Smooth muscle cell (in vitro differentiated cells): Measurements from ENCODE around the gene SREBF2. TPM values are rescaled to one million over a fixed set of nuclear protein-coding genes. Genes with fewer than 3 reads are reported as not detected.

Experiments
- DNase-seq: peaks from one replicate; lab custom pipeline; 2025; ENCODE audit not compliant: unreplicated experiment; lab: John Stamatoyannopoulos, UW
- H2AFZ ChIP-seq: fragments of 200-600 bp; sonication (generic); 2 replicates; pipeline ENCODE4 v1.6.0; 2016; ENCODE audit warnings: antibody characterized with exemption, low read depth, mild to moderate bottlenecking
- H3F3A ChIP-seq: fragments of 200-600 bp; sonication (generic); 2 replicates; pipeline ENCODE4 v1.6.0; 2017; ENCODE audit warnings: antibody characterized with exemption, low read depth
- H3K27ac ChIP-seq: fragments of 200-600 bp; sonication (generic); 2 replicates; pipeline ENCODE4 v1.5.1; 2016; ENCODE audit warnings: low read depth, mild to moderate bottlenecking
- H3K27me3 ChIP-seq: fragments of 200-600 bp; sonication (generic); 2 replicates; pipeline ENCODE4 v1.6.1; 2016; ENCODE audit warnings: low read depth, mild to moderate bottlenecking
- H3K36me3 ChIP-seq: fragments of 200-600 bp; sonication (generic); 2 replicates; pipeline ENCODE4 v1.5.1; 2016; ENCODE audit warnings: low read depth
- H3K4me1 ChIP-seq: fragments of 200-600 bp; sonication (generic); 2 replicates; pipeline ENCODE4 v1.5.1; 2016; ENCODE audit warnings: low read depth
- H3K4me2 ChIP-seq: fragments of 200-600 bp; sonication (generic); 2 replicates; pipeline ENCODE4 v1.6.0; 2016; ENCODE audit warnings: mild to moderate bottlenecking
- H3K4me3 ChIP-seq: fragments of 200-600 bp; sonication (generic); 2 replicates; pipeline ENCODE4 v1.5.1; 2016; ENCODE audit warnings: mild to moderate bottlenecking
- H3K79me2 ChIP-seq: fragments of 200-600 bp; sonication (generic); 2 replicates; pipeline ENCODE4 v1.6.0; 2016; ENCODE audit warnings: low read depth, mild to moderate bottlenecking
- H3K9ac ChIP-seq: fragments of 200-600 bp; sonication (generic); 2 replicates; pipeline ENCODE4 v1.6.0; 2016; ENCODE audit warnings: low read depth
- H3K9me3 ChIP-seq: fragments of 200-600 bp; sonication (generic); replicated peaks from 2 replicates; pipeline ENCODE4 v1.5.1; 2016; ENCODE audit warnings: low read depth
- H4K20me1 ChIP-seq: fragments of 200-600 bp; sonication (generic); 2 replicates; pipeline ENCODE4 v1.6.0; 2016; ENCODE audit warnings: low read depth
- WGBS: methylation state at CpG from one replicate; pipeline ENCODE4 v1.1.7; 2016; ENCODE audit warnings: low lambda C conversion rate; 5-methylcytosine and 5-hydroxymethylcytosine counted together
- polyA plus RNA-seq: library from polyadenylated mRNA; unstranded; fragments of >200 nt; fragmentation: Nextera tagmentation; extraction: Ambion mirVana; gene quantifications from 2 replicates; pipeline ENCODE4 v1.2.1, GENCODE V29; 2016
- total RNA-seq: library from RNA; depleted of rRNA; stranded (reverse); fragments of >200 nt; gene quantifications from 2 replicates; pipeline ENCODE4 v1.2.3, GENCODE V29; 2014
- TF ChIP-seq, protein P1 (sequence below): fragments of 200-600 bp; sonication (generic); IDR thresholded peaks from 2 replicates; pipeline ENCODE4 v1.5.1; 2017; ENCODE audit warnings: borderline replicate concordance, mild to moderate bottlenecking, antibody characterized with exemption; ENCODE audit not compliant: insufficient read depth, poor library complexity, severe bottlenecking

Gene SREBF2
- total and polyA plus RNA-seq, 2 experiments from 2014 or later: 62.9 to 78.2 TPM

DNA sequence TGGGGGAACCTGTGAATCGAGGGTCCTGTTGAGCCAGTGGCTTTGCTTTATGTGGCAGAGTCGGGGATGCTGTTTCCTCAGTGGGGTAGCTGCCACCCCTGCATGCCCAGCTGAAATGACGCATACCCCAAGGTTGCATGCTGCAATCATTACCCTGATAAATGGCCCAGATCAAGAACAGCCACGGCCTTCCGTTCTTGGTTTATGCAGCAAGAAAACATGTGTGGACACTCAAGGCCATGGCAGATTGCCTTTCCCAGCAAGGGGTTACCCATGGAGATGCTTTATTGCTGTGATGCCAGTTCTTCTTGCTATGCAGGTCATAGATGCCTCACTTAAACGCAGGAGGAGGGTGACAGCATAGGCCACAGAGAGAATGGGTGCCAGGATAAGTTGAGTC, 14.3 kb upstream of the SREBF2 start:
- Histone ChIP-seq H3K79me2 (no peaks in the 10 kb centered on the region), H3K27me3 (no peaks in the 10 kb centered on the region), H4K20me1 (no peaks in the 10 kb centered on the region), H2AFZ (no peak overlapping the region), H3K36me3 (no peaks in the 10 kb centered on the region), H3K4me1 (no peaks in the 10 kb centered on the region), H3K27ac (no peak overlapping the region), H3K4me2 (no peak overlapping the region), H3F3A (no peaks in the 10 kb centered on the region), H3K9me3 (no peaks in the 10 kb centered on the region), H3K9ac (no peak overlapping the region), H3K4me3 (no peak overlapping the region)
- DNase-seq: no peak
- TF ChIP-seq, protein P1, sequence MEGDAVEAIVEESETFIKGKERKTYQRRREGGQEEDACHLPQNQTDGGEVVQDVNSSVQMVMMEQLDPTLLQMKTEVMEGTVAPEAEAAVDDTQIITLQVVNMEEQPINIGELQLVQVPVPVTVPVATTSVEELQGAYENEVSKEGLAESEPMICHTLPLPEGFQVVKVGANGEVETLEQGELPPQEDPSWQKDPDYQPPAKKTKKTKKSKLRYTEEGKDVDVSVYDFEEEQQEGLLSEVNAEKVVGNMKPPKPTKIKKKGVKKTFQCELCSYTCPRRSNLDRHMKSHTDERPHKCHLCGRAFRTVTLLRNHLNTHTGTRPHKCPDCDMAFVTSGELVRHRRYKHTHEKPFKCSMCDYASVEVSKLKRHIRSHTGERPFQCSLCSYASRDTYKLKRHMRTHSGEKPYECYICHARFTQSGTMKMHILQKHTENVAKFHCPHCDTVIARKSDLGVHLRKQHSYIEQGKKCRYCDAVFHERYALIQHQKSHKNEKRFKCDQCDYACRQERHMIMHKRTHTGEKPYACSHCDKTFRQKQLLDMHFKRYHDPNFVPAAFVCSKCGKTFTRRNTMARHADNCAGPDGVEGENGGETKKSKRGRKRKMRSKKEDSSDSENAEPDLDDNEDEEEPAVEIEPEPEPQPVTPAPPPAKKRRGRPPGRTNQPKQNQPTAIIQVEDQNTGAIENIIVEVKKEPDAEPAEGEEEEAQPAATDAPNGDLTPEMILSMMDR: no peak
- WGBS: 84% methylated on average over 6 of the region's 6 CpGs

DNA sequence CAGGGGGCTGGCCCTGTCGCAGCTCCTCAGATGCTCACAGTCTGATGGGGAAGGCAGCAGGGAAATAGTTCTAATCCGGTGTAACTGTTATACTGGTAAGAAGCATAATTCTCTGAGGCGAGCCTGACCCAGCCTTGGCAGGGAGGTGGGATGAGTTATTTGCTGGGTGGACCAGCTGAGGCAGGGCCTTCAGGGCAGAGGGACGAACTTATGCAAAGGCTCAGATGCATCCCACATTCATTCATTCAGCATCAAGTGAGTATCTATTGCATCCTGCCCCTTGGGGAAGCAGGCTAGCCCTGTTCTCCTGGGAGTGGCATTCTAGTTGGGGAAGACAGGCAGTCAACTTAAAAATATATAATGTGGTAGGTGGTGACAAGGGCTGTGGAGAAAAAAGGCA, 13.6 kb upstream of the SREBF2 start:
- no peak overlapping the region for H3K27ac ChIP-seq
- no peak overlapping the region for H3K9ac ChIP-seq
- no peaks in the 10 kb centered on the region for H3K4me1 ChIP-seq
- no peak overlapping the region for H3K4me3 ChIP-seq
- H3K79me2 ChIP-seq: no peaks in the 10 kb centered on the region
- 90% methylated on average over 4 of the region's 4 CpGs for WGBS
- no peaks in the 10 kb centered on the region for H3K27me3 ChIP-seq
- H3F3A ChIP-seq: no peaks in the 10 kb centered on the region
- no peaks in the 10 kb centered on the region for H3K36me3 ChIP-seq
- no peak for DNase-seq
- H2AFZ ChIP-seq: no peak overlapping the region
- H3K4me2 ChIP-seq: no peak overlapping the region
- H4K20me1 ChIP-seq: no peaks in the 10 kb centered on the region
- TF ChIP-seq, protein P1: no peak
- no peaks in the 10 kb centered on the region for H3K9me3 ChIP-seq

DNA sequence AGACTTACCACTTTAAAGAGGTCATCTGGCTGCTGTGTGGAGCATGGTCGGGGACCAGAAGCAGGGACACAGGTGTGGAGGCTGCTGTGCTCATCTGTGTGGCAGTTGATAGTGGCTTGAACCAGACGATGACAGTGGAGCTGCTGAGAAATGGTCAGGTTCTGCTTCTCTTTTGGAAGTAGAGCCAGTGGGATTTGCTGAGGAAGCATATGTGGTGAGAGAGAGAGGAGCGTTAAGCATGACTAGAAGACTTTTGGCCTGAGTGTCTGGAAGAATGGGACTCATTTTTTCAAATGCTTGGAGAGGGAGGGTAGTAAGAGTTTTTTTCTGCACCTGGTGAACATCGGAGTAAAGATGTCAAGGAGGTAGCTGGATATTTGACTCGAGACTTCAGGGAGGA, 12.5 kb upstream of the SREBF2 start:
- no peaks in the 10 kb centered on the region for H4K20me1 ChIP-seq
- H3K9me3 ChIP-seq: no peaks in the 10 kb centered on the region
- H3K27me3 ChIP-seq: no peaks in the 10 kb centered on the region
- no peak overlapping the region for H3K9ac ChIP-seq
- no peaks in the 10 kb centered on the region for H3K79me2 ChIP-seq
- TF ChIP-seq, protein P1: no peak
- peaks cover 4% of the 10 kb centered on the region for H3K4me1 ChIP-seq
- no peak for DNase-seq
- H3K4me3 ChIP-seq: no peak overlapping the region
- H3K36me3 ChIP-seq: no peaks in the 10 kb centered on the region
- H2AFZ ChIP-seq: no peak overlapping the region
- no peaks in the 10 kb centered on the region for H3F3A ChIP-seq
- WGBS: 94% methylated on average over 5 of the region's 5 CpGs
- no peak overlapping the region for H3K27ac ChIP-seq
- no peak overlapping the region for H3K4me2 ChIP-seq

DNA sequence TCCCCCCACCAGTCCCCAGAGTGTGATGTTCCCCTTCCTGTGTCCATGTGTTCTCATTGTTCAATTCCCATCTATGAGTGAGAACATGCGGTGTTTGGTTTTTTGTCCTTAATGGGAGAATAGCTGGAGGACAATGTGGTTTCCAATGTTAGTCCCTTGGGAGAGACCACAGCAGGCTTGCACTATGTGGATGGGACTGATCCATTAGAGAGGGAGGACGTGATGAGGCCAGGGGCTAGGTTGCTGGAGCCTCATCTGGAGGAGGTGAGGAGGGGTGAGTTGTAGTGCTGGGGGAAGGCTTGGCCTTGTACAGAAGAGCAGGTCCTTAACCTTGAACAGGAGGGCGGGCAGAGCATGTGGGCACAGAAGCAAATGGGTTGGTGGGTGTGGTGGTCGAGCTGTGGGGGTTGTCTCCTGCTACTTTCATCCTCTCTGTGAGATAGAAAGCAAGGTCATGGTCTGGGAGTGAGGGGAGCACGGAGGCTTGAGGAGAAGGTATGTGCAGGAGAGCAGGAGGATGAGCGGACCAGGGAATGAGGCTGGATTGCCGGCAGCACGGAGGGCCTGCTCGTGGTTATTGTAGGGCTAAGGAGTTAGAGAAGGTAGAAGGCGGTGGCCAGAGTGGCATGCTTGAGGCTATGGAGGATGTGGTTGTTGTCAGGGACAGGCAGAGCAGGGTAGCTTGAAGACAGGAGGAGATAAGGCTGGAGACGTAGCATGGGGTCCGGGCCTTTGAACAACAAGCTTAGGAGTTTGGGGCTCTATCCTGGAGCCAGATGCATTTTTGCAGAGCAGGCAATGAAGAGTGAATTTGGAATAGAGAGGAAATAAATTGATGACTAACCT, 11.2 kb upstream of the SREBF2 start:
- WGBS: 87% methylated on average over 12 of the region's 12 CpGs
- no peak overlapping the region for H3K4me2 ChIP-seq
- no peak overlapping the region for H3K27ac ChIP-seq
- H3K4me1 ChIP-seq: peaks cover 16% of the 10 kb centered on the region
- H2AFZ ChIP-seq: no peak overlapping the region
- no peaks in the 10 kb centered on the region for H3K36me3 ChIP-seq
- H3K27me3 ChIP-seq: no peaks in the 10 kb centered on the region
- TF ChIP-seq, protein P1: no peak
- no peak overlapping the region for H3K9ac ChIP-seq
- no peaks in the 10 kb centered on the region for H3K9me3 ChIP-seq
- H3K79me2 ChIP-seq: no peaks in the 10 kb centered on the region
- DNase-seq: no peak
- H3F3A ChIP-seq: no peaks in the 10 kb centered on the region
- no peak overlapping the region for H3K4me3 ChIP-seq
- no peaks in the 10 kb centered on the region for H4K20me1 ChIP-seq
